K562 (cell line): ENCODE measurements around the gene NUP62. TPM values are rescaled to one million over a fixed set of nuclear protein-coding genes. Genes with fewer than 3 reads are reported as not detected.

Experiments used
- BACH1 ChIP-seq: fragments of 200-800 bp; sonication (Bioruptor generic); IDR thresholded peaks from 2 replicates; pipeline ENCODE4 v1.6.1; 2016; ENCODE audit warnings: missing genetic modification characterization, missing compliant biosample characterization
- HMGN3 ChIP-seq: IDR thresholded peaks from 2 replicates; pipeline ENCODE4 v1.6.1; 2011; ENCODE audit warnings: borderline replicate concordance, low read depth, mild to moderate bottlenecking, mixed read lengths, low read length; ENCODE audit not compliant: insufficient read length; ENCODE audit errors: extremely low read depth
- HNRNPLL ChIP-seq: fragments of 200-400 bp; formaldehyde crosslinking; IDR thresholded peaks from 2 replicates; pipeline ENCODE4 v1.6.1; 2017; ENCODE audit warnings: low read length, low read depth, mild to moderate bottlenecking; ENCODE audit not compliant: poor library complexity, severe bottlenecking
- MTF1 ChIP-seq: fragments of 250-450 bp; sonication (Bioruptor Pico); IDR thresholded peaks from 2 replicates; pipeline ENCODE4 v1.9.0; 2021; ENCODE audit warnings: moderate library complexity, mild to moderate bottlenecking, inconsistent platforms, borderline replicate concordance
- MYNN ChIP-seq, 2 experiments: sonication (generic); formaldehyde crosslinking in 1 of 2; IDR thresholded peaks; 2 replicates each; pipeline versions ENCODE4 v1.5.0 to v1.6.1; 2016 to 2020; ENCODE audit warnings: antibody characterized with exemption in 1 of 2, missing genetic modification reagents in 1 of 2
- NFRKB ChIP-seq: fragments of 450-650 bp; IDR thresholded peaks from 2 replicates; pipeline ENCODE4 v1.6.1; 2016; ENCODE audit warnings: low read depth
- NR2C2 ChIP-seq, 2 experiments: fragments of 200-800 bp in 1 of 2; sonication (Bioruptor generic) in 1 of 2; sonication (generic) in 1 of 2; formaldehyde crosslinking in 1 of 2; IDR thresholded peaks; 2 replicates each; pipeline versions ENCODE4 v1.6.1 to v1.8.0; 2016 to 2022; ENCODE audit warnings: mild to moderate bottlenecking in 1 of 2, missing compliant biosample characterization in 1 of 2, missing genetic modification characterization in 1 of 2, missing genetic modification reagents in 1 of 2
- TRIM28 ChIP-seq: fragments of 450-650 bp; IDR thresholded peaks from 2 replicates; pipeline ENCODE4 v1.6.1; 2017
- ZNF239 ChIP-seq: fragments of 250-450 bp; sonication (Bioruptor Pico); IDR thresholded peaks from 2 replicates; pipeline ENCODE4 v1.4.0; 2020; ENCODE audit warnings: mild to moderate bottlenecking
- ZNF316 ChIP-seq: fragments of 450-650 bp; IDR thresholded peaks from 2 replicates; pipeline ENCODE4 v1.6.1; 2016
- ZNF75A ChIP-seq: fragments of 450-650 bp; formaldehyde crosslinking; IDR thresholded peaks from 2 replicates; pipeline ENCODE4 v1.4.0; 2020; ENCODE audit warnings: mild to moderate bottlenecking
- polyA plus RNA-seq, 8 experiments: library from polyadenylated mRNA; depleted of rRNA in 4 of 8; stranded (reverse) in 5 of 8; unstranded in 3 of 8; fragments of >200 nt; fragmentation: Nextera tagmentation in 2 of 8; fragmentation: Illumina TruSeq in 1 of 8; extraction: Ambion mirVana in 2 of 8; extraction: Trizol in 1 of 8; gene quantifications; 2 replicates each; pipeline versions ENCODE4 v1.2.1 to v1.2.3, GENCODE V29; 2011 to 2014; ENCODE audit warnings: inconsistent platforms in 1 of 8, missing spikeins in 1 of 8
- total RNA-seq, 7 experiments: library from RNA; depleted of rRNA in 6 of 7; stranded (reverse); fragments of >200 nt in 6 of 7; fragmentation: Illumina TruSeq in 2 of 7; extraction: Trizol in 2 of 7; gene quantifications; 2 replicates each; pipeline versions ENCODE4 v1.2.1 to v1.2.3, GENCODE V29; 2011 to 2021; ENCODE audit warnings: low replicate concordance in 1 of 7
- TF ChIP-seq, protein P1 (sequence below): fragments of 250-450 bp; sonication (Bioruptor Pico); IDR thresholded peaks from 2 replicates; pipeline ENCODE4 v1.5.0; 2021; ENCODE audit warnings: mild to moderate bottlenecking, moderate library complexity
- TF ChIP-seq, protein P2 (sequence below): fragments of 450-650 bp; formaldehyde crosslinking; IDR thresholded peaks from 2 replicates; pipeline ENCODE4 v1.4.0; 2020; ENCODE audit warnings: mild to moderate bottlenecking, moderate library complexity
- TF ChIP-seq, protein P3 (sequence below): sonication (generic); formaldehyde crosslinking; IDR thresholded peaks from 2 replicates; pipeline ENCODE4 v1.8.1; 2022; ENCODE audit warnings: missing genetic modification reagents
- TF ChIP-seq, protein P4 (sequence below): IDR thresholded peaks from 2 replicates; pipeline ENCODE4 v1.6.1; 2012; ENCODE audit warnings: low read depth, low read length, improper control_type of control experiment, borderline replicate concordance
- TF ChIP-seq, protein P5 (sequence below): sonication (generic); formaldehyde crosslinking; IDR thresholded peaks from 2 replicates; pipeline ENCODE4 v1.8.0; 2022; ENCODE audit warnings: missing genetic modification reagents, mild to moderate bottlenecking, borderline replicate concordance

Gene NUP62
- total and polyA plus RNA-seq, 9 of the 15 experiments (the other 6 are each of a cell fraction or from before 2014, with no cell fraction given), result 16.9 to 109 (median 66.0) TPM

DNA sequence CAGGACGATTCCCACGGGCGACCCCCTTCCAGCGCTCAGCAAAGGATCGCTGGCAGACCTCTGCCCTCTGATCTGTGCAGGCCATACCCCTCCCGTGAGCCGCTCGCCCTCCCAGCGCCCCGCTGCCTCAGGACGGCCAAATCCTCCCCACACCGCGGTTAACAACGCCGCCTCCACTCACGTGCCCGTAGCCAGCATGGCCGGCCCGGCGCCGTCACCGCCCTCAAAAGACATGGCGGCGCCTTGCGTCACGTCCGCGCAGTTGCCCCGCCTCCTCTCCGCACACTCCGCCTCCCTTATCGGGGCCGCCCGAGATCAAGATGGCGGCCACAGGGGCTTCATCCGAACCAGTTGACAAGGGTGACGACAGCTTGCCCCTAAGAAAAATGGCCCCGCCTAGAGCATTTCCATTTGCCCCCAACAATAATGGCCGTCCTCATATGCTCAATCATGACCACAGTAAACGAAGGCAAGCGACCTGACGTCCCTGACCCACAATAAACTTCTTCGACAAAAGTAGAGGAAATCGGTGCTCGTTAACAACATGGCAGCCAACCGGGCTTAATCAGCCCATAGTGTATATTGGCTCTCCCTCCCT, 52.8 kb downstream of the NUP62 start (continued):
- TF ChIP-seq, protein P1, sequence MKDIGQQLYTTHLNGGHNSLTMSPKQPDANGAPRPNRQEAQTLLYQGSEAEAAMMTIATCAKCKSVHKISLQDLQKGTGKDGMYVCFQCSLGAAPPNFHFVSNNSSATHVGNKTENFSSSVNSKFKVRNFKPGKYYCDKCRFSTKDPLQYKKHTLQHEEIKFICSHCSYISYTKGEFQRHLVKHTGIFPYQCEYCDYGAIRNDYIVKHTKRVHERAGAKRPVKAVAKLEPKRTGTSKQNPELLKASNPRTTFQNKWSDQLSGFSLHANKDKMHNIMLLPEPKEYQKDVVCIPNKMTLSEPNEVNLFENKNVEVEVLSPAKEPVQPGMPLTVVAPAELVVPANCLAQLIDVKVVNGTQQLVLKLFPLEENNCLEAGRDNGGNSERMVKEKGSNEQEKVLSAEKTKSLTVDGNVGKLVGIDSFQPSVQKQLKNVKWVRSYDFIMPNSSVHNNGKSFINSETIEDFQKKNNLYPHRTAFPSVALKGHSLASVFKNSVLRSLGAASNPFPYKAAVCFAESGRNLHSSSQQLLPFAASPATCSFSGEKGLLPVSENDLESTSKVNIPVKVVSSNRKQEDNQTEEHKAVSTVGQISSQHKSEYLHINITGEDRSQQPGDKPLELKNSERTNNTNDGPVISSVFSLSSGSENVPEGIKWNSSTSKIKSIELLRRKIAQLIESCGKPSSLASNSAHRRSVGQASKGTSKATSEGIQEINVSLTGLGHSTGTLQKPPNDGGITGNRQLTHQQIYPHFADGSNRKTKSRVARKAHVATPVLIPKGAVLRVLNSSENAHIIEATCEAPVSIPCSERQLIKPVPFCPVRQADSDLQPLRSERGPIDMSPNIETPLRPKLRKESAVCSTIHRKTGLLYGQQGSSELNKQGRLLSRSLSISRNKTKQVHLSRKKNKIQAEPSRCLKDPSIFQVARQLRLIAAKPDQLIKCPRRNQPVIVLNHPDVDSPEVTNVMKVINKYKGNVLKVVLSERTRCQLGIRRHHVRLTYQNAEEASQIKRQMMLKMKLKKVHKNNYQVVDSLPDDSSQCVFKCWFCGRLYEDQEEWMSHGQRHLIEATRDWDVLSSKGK, result no peak
- TF ChIP-seq HNRNPLL, result peak; percentile 81
- TF ChIP-seq MYNN (IDR thresholded peaks at IDR 0.05), result 0 out of 2 replicates have a peak, but pooled peaks have one; percentile 33
- no peak for TF ChIP-seq MYNN (CRISPR knock-in tag; IDR thresholded peaks at IDR 0.05)
- TF ChIP-seq, protein P2, sequence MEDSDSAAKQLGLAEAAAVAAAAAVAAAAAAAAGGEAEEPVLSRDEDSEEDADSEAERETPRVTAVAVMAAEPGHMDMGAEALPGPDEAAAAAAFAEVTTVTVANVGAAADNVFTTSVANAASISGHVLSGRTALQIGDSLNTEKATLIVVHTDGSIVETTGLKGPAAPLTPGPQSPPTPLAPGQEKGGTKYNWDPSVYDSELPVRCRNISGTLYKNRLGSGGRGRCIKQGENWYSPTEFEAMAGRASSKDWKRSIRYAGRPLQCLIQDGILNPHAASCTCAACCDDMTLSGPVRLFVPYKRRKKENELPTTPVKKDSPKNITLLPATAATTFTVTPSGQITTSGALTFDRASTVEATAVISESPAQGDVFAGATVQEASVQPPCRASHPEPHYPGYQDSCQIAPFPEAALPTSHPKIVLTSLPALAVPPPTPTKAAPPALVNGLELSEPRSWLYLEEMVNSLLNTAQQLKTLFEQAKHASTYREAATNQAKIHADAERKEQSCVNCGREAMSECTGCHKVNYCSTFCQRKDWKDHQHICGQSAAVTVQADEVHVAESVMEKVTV (CRISPR knock-in tag), result no peak
- TF ChIP-seq, protein P3, sequence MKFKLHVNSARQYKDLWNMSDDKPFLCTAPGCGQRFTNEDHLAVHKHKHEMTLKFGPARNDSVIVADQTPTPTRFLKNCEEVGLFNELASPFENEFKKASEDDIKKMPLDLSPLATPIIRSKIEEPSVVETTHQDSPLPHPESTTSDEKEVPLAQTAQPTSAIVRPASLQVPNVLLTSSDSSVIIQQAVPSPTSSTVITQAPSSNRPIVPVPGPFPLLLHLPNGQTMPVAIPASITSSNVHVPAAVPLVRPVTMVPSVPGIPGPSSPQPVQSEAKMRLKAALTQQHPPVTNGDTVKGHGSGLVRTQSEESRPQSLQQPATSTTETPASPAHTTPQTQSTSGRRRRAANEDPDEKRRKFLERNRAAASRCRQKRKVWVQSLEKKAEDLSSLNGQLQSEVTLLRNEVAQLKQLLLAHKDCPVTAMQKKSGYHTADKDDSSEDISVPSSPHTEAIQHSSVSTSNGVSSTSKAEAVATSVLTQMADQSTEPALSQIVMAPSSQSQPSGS, result no peak
- peak; percentile 78 for TF ChIP-seq HMGN3
- TF ChIP-seq, protein P4, sequence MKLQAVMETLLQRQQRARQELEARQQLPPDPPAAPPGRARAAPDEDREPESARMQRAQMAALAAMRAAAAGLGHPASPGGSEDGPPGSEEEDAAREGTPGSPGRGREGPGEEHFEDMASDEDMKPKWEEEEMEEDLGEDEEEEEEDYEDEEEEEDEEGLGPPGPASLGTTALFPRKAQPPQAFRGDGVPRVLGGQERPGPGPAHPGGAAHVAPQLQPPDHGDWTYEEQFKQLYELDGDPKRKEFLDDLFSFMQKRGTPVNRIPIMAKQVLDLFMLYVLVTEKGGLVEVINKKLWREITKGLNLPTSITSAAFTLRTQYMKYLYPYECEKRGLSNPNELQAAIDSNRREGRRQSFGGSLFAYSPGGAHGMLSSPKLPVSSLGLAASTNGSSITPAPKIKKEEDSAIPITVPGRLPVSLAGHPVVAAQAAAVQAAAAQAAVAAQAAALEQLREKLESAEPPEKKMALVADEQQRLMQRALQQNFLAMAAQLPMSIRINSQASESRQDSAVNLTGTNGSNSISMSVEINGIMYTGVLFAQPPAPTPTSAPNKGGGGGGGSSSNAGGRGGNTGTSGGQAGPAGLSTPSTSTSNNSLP, result no peak
- no peak for TF ChIP-seq ZNF316
- peak; percentile 99; the same call in 1 of the 2 replicates for TF ChIP-seq NFRKB
- TF ChIP-seq TRIM28, result no peak
- no peak for TF ChIP-seq ZNF75A (CRISPR knock-in tag)
- TF ChIP-seq NR2C2 (CRISPR knock-in tag; IDR thresholded peaks at IDR 0.05), result peak; percentile 82; the same call in 1 of the 2 replicates
- no peak for TF ChIP-seq NR2C2 (tag; IDR thresholded peaks at IDR 0.05)
- TF ChIP-seq, protein P5, sequence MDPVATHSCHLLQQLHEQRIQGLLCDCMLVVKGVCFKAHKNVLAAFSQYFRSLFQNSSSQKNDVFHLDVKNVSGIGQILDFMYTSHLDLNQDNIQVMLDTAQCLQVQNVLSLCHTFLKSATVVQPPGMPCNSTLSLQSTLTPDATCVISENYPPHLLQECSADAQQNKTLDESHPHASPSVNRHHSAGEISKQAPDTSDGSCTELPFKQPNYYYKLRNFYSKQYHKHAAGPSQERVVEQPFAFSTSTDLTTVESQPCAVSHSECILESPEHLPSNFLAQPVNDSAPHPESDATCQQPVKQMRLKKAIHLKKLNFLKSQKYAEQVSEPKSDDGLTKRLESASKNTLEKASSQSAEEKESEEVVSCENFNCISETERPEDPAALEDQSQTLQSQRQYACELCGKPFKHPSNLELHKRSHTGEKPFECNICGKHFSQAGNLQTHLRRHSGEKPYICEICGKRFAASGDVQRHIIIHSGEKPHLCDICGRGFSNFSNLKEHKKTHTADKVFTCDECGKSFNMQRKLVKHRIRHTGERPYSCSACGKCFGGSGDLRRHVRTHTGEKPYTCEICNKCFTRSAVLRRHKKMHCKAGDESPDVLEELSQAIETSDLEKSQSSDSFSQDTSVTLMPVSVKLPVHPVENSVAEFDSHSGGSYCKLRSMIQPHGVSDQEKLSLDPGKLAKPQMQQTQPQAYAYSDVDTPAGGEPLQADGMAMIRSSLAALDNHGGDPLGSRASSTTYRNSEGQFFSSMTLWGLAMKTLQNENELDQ (CRISPR knock-in tag), result no peak
- TF ChIP-seq BACH1 (tag), result peak; percentile 93; the same call in 1 of the 2 replicates
- peak; percentile 15; the same call in 1 of the 2 replicates for TF ChIP-seq ZNF239 (CRISPR knock-in tag)
- TF ChIP-seq MTF1 (CRISPR knock-in tag), result 0 out of 2 replicates have a peak, but pooled peaks have one; percentile 33
